ENCODE results near the gene MAP4K2. TPM values are rescaled to one million over a fixed set of nuclear protein-coding genes. Genes with fewer than 3 reads are reported as not detected.

The MAP4K2 gene
- total and polyA plus RNA-seq, 8 donors = 6.1 to 24.0 (median 7.7) TPM

DNA sequence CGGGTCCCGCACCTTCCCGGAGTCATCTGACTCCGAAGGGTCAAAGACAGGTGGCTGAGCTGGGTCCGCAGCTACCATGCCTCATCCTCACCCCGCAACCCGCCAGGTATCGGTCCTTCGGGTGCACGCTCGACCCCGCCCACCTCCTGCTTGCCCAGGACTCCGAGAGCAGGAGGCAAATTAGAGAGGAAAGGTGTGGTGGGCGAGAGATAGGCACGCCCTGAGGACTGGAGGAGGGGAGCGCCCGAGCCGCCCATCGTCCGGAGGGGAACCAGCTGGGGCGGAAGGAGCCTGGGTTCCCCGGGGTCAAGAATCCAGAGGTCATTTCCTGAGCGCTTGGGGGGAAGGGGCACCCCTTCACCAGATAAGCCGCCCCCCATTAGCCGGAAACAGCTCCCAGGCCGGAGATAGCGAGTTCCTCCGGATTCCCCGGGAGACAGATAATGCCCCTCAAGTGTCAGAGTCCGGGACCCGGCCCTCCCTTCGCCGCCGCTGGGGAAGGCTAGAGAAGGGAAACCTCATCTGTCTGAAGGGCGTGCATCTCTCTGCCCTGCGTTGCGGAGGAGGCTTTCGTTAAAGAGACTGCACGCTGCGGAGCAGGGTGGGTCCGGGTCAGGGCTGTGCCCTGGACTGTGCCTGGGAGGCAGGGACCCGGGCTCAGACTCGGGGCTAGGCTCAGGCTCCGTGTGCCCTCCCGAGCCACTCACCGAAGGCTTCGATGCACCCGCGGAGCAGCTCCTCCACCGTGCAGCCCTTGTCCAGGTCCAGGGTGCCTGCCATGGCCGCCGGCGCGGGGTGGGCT, 60.7 kb downstream of the MAP4K2 start:
- no peaks in the 10 kb centered on the region for H3K36me3 ChIP-seq
- intact Hi-C loops (cut with DNase I) = no loop called here
- ATAC-seq = peak; percentile 7 to 13 (median 8)
- no peaks in the 10 kb centered on the region for H3K9me3 ChIP-seq
- no peak overlapping the region for H3K27ac ChIP-seq
- FAIRE-seq = no peak
- H3K4me1 ChIP-seq = peaks cover 9 to 30% (median 26%) of the 10 kb centered on the region in 3 donors
- 4 to 7% methylated on average over 49 to 54 of the region's 54 CpGs for WGBS, 2 donors
- H3K27me3 ChIP-seq = peaks cover 0 to 16% (median 3%) of the 10 kb centered on the region in 4 donors
- TF ChIP-seq, protein P1, sequence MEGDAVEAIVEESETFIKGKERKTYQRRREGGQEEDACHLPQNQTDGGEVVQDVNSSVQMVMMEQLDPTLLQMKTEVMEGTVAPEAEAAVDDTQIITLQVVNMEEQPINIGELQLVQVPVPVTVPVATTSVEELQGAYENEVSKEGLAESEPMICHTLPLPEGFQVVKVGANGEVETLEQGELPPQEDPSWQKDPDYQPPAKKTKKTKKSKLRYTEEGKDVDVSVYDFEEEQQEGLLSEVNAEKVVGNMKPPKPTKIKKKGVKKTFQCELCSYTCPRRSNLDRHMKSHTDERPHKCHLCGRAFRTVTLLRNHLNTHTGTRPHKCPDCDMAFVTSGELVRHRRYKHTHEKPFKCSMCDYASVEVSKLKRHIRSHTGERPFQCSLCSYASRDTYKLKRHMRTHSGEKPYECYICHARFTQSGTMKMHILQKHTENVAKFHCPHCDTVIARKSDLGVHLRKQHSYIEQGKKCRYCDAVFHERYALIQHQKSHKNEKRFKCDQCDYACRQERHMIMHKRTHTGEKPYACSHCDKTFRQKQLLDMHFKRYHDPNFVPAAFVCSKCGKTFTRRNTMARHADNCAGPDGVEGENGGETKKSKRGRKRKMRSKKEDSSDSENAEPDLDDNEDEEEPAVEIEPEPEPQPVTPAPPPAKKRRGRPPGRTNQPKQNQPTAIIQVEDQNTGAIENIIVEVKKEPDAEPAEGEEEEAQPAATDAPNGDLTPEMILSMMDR (IDR thresholded peaks at IDR 0.05) = no peak
- H3K4me3 ChIP-seq = peak overlapping the region; percentile 25 to 61 (median 29)
- DNase-seq = peak in 1 of 6 donors; percentile 68

DNA sequence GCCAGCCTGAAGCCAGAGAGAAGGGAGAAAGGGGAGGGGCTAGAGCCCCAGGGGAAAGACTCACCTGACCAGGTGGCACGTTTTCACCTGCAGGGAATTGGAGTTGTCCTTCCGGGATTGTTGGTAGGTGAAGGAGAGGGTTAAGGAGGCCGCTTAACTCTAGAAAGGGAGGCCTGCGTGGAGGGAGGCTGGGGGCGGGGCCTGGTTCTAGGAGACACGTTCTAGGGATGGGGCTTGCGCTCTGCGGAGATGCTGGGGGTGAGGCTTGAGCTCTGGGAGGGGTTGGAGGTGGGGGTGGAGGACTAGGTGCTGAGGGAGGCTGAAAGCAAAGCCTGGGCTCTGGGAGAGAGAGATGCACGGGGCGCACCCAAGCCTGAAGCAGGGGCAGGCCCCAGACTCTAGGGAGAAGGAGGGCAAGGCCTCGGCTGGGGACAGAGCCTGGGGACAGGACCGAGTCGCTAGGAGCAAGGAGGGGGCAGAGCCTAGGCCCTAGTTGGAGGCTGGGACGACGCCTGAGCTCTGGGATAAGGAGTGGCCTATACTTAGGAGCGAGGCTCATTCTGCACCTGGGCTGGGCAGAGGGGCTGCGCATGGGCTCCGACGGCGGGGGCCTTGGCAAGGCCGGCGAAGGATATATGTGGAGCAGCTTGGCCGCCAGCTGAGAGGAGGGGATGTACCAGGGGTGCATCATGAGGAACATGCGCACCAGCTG, 61.5 kb downstream of the MAP4K2 start:
- H3K4me1 ChIP-seq = peaks cover 9 to 30% (median 26%) of the 10 kb centered on the region in 3 donors
- no peak overlapping the region for H3K27ac ChIP-seq
- H3K4me3 ChIP-seq = peak overlapping the region in 2 of 4 donors; percentile 32 to 61
- FAIRE-seq (no peak), DNase-seq (peak in 1 of 6 donors; percentile 43), ATAC-seq (no peak)
- TF ChIP-seq, protein P1 (IDR thresholded peaks at IDR 0.05) = no peak
- WGBS, 2 donors = 44 to 47% methylated on average over 24 of the region's 24 CpGs
- intact Hi-C loops (cut with DNase I) = no loop called here
- no peaks in the 10 kb centered on the region for H3K9me3 ChIP-seq
- H3K36me3 ChIP-seq = no peaks in the 10 kb centered on the region
- peaks cover 0 to 16% (median 3%) of the 10 kb centered on the region in 4 donors for H3K27me3 ChIP-seq

DNA sequence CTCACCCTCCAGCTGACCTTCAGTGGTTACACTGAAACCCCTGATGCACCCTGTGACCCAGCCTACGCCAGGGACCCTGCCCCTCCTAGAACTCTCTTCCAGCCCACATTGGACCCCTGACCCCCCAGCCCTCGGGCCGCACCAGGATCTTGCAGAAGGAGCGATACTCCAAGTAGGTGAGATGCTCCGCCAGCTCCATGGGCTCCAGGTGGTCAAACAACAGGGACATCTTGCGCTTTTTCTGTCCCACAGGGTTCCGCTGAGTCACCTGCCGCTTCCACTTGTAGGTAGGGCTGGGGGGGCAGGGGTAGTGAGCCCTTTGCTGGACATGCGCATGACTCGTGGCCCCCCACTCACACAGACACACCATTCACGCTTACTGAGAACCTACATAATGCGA, 63.1 kb downstream of the MAP4K2 start:
- peak in 1 of 6 donors; percentile 24 for DNase-seq
- no peak for ATAC-seq
- Histone ChIP-seq H3K27ac (no peak overlapping the region), H3K9me3 (no peaks in the 10 kb centered on the region), H3K27me3 (peaks cover 0 to 16% (median 3%) of the 10 kb centered on the region in 4 donors), H3K4me1 (peaks cover 9 to 21% (median 17%) of the 10 kb centered on the region in 3 donors), H3K36me3 (no peaks in the 10 kb centered on the region), H3K4me3 (no peak overlapping the region)
- intact Hi-C loops (cut with DNase I) = no loop called here
- TF ChIP-seq, protein P1 (IDR thresholded peaks at IDR 0.05) = no peak
- no peak for FAIRE-seq
- 74 to 77% methylated on average over 12 of the region's 12 CpGs for WGBS, 2 donors

DNA sequence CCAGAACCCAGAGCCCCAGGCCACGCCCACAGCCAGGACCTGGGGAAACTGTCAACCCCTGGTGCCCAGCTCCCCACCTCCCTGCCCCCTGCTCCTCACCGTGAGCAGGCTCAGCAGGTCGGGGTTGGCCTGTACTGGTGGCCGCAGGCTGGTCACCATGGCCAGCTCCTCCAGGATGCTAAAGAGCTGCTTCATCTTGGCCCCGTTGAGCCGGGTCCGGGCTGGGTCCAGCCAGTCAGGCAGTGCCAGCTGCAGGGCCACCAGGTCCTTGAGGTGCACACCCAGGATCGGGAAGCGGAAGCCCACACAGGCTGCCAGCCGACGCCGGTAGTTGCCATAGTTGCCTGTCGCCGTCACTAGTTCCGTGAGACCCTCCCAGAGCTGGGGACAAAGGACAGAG, 66.4 kb downstream of the MAP4K2 start:
- H3K27ac ChIP-seq = no peak overlapping the region
- TF ChIP-seq, protein P1 (IDR thresholded peaks at IDR 0.05) = no peak
- no peaks in the 10 kb centered on the region for H3K36me3 ChIP-seq
- H3K27me3 ChIP-seq = peaks cover 0 to 2% (median under 1%) of the 10 kb centered on the region in 4 donors
- WGBS, 2 donors = 86 to 92% methylated on average over 15 of the region's 15 CpGs
- peak in 1 of 6 donors; percentile 27 for DNase-seq
- H3K4me1 ChIP-seq = no peaks in the 10 kb centered on the region
- H3K4me3 ChIP-seq = no peak overlapping the region
- no peak for FAIRE-seq
- ATAC-seq = no peak
- no peaks in the 10 kb centered on the region for H3K9me3 ChIP-seq
- intact Hi-C loops (cut with DNase I) = no loop called here

Data from pancreas (tissue), 10 donors.